HCT116 (cell line): ENCODE data around the gene ECEL1. TPM values are rescaled to one million over a fixed set of nuclear protein-coding genes. Genes with fewer than 3 reads are reported as not detected.

Source experiments
- ATAC-seq: fragments of 200-7000 bp; cut with Tn5 transposase; 2 replicates; pipeline ENCODE4 v1.9.1; 2020; ENCODE audit warnings: mild to moderate bottlenecking, moderate library complexity
- BruUV-seq: library from RNA; stranded (reverse); fragments of 400-500 nt; replicated peaks from 2 replicates; lab custom pipeline; 2021; lab: Mats Ljungman, UMichigan
- CTCF ChIA-PET: fragments of 300-600 bp; sonication (Branson Sonifier 250); formaldehyde crosslinking; loops from one replicate; lab custom pipeline; 2021; ENCODE audit warnings: antibody characterized with exemption; lab: Charles Lee
- POLR2A ChIA-PET: fragments of 300-600, 350-600 bp; sonication (Branson Sonifier 250); formaldehyde crosslinking; loops from one replicate; lab custom pipeline; 2021; ENCODE audit warnings: antibody characterized with exemption; lab: Charles Lee
- RAD21 ChIA-PET, 2 experiments: fragments of 300-600 bp; sonication (Branson Sonifier 250); formaldehyde crosslinking; loops; one replicate each; lab custom pipeline; 2023; ENCODE audit warnings: low total read pairs in 2 of 2; ENCODE audit not compliant: uncharacterized antibody in 2 of 2, unreplicated experiment in 2 of 2, low non-redundant PET in 1 of 2; lab: Charles Lee
- DNase-seq: peaks from one replicate; pipeline ENCODE4 v3.0.0-alpha.2; 2010; ENCODE audit warnings: low read depth, low spot score
- H2AFZ ChIP-seq: fragments of 200-600 bp; shearing (Covaris generic), sonication (generic); 2 replicates; pipeline ENCODE4 v1.6.1; 2017; ENCODE audit warnings: low read depth, mixed run types, mixed read lengths, antibody characterized with exemption, low read length; ENCODE audit not compliant: poor library complexity, severe bottlenecking
- H3K27ac ChIP-seq: 2 replicates; pipeline ENCODE4 v1.5.1; 2012; ENCODE audit warnings: low read depth, low read length
- H3K27me3 ChIP-seq: fragments of 200-600 bp; sonication (generic); 2 replicates; pipeline ENCODE4 v1.6.1; 2016; ENCODE audit warnings: mixed run types, low read length, mixed read lengths; ENCODE audit not compliant: insufficient read depth
- H3K36me3 ChIP-seq, 2 experiments: fragments of 200-500 bp in 1 of 2; fragments of 200-600 bp in 1 of 2; sonication (Bioruptor generic) in 1 of 2; sonication (generic) in 1 of 2; 2 replicates each; pipeline versions ENCODE4 v1.5.1 to v1.6.1; 2014 to 2016; ENCODE audit warnings: low read length in 2 of 2, inconsistent platforms in 1 of 2, mixed read lengths in 1 of 2, mixed run types in 1 of 2; ENCODE audit not compliant: insufficient read depth in 2 of 2, control insufficient read depth in 1 of 2
- H3K4me1 ChIP-seq, 2 experiments: fragments of 200-600 bp in 1 of 2; sonication (generic) in 1 of 2; 2 replicates each; pipeline versions ENCODE4 v1.5.1 to v1.6.1; 2012 to 2017; ENCODE audit warnings: low read length in 2 of 2, inconsistent platforms in 1 of 2, mild to moderate bottlenecking in 1 of 2, mixed read lengths in 1 of 2, mixed run types in 1 of 2, moderate library complexity in 1 of 2; ENCODE audit not compliant: insufficient read depth in 2 of 2, control insufficient read depth in 1 of 2
- H3K4me2 ChIP-seq: fragments of 200-600 bp; sonication (generic); 2 replicates; pipeline ENCODE4 v1.6.1; 2017; ENCODE audit warnings: mixed run types, low read length, mixed read lengths
- H3K4me3 ChIP-seq, 2 experiments: fragments of 200-600 bp in 1 of 2; sonication (generic) in 1 of 2; replicated peaks in 1 of 2; 2 replicates each; pipeline ENCODE4 v1.5.1; 2011 to 2016; ENCODE audit warnings: low read length in 2 of 2, control low read depth in 1 of 2, low read depth in 1 of 2, mild to moderate bottlenecking in 1 of 2, mixed read lengths in 1 of 2, mixed run types in 1 of 2
- H3K79me2 ChIP-seq: fragments of 200-600 bp; sonication (generic); 2 replicates; pipeline ENCODE4 v1.6.1; 2017; ENCODE audit warnings: mild to moderate bottlenecking, mixed run types, low read length, moderate library complexity, mixed read lengths; ENCODE audit not compliant: insufficient read depth
- H3K9ac ChIP-seq: fragments of 200-600 bp; sonication (generic); 2 replicates; pipeline ENCODE4 v1.6.1; 2016; ENCODE audit warnings: low read length, mixed read lengths
- H3K9me2 ChIP-seq: fragments of 200-600 bp; sonication (generic), shearing (Covaris generic); 2 replicates; pipeline ENCODE4 v1.6.1; 2017; ENCODE audit warnings: mixed run types, mild to moderate bottlenecking, moderate library complexity; ENCODE audit not compliant: insufficient read depth
- H3K9me3 ChIP-seq, 2 experiments: fragments of 200-500 bp in 1 of 2; fragments of 200-600 bp in 1 of 2; sonication (Bioruptor generic) in 1 of 2; sonication (generic) in 1 of 2; 2 replicates each; pipeline ENCODE4 v1.6.1; 2014 to 2017; ENCODE audit warnings: low read length in 2 of 2, mixed read lengths in 2 of 2, inconsistent platforms in 1 of 2, low read depth in 1 of 2, mild to moderate bottlenecking in 1 of 2, mixed run types in 1 of 2, moderate library complexity in 1 of 2; ENCODE audit not compliant: control insufficient read depth in 1 of 2, insufficient read depth in 1 of 2
- H4K20me1 ChIP-seq: fragments of 200-600 bp; sonication (generic), shearing (Covaris generic); 2 replicates; pipeline ENCODE4 v1.6.1; 2017; ENCODE audit warnings: mixed run types, mild to moderate bottlenecking, moderate library complexity; ENCODE audit not compliant: insufficient read depth
- ATF3 ChIP-seq: IDR thresholded peaks from 2 replicates; pipeline ENCODE4 v1.6.1; 2012
- CEBPB ChIP-seq: IDR thresholded peaks from 2 replicates; pipeline ENCODE4 v1.6.1; 2012; ENCODE audit warnings: low read depth
- EGR1 ChIP-seq: IDR thresholded peaks from 2 replicates; pipeline ENCODE4 v1.6.1; 2012; ENCODE audit warnings: low read depth
- ELF1 ChIP-seq: IDR thresholded peaks from 2 replicates; pipeline ENCODE4 v1.6.1; 2012; ENCODE audit warnings: low read depth, borderline replicate concordance
- JUND ChIP-seq: IDR thresholded peaks from 2 replicates; pipeline ENCODE4 v1.6.1; 2012
- TCF7L2 ChIP-seq: IDR thresholded peaks from 2 replicates; pipeline ENCODE4 v1.7.0; 2011; ENCODE audit warnings: borderline replicate concordance, inconsistent platforms; ENCODE audit not compliant: insufficient read depth, insufficient read length; ENCODE audit errors: extremely low read depth
- ZBTB33 ChIP-seq: IDR thresholded peaks from 2 replicates; pipeline ENCODE4 v1.6.1; 2011; ENCODE audit warnings: mild to moderate bottlenecking, low read length, moderate library complexity; ENCODE audit not compliant: insufficient replicate concordance; ENCODE audit errors: extremely low read depth
- ZNF274 ChIP-seq: fragments of 200-500 bp; sonication (Bioruptor generic); IDR thresholded peaks from 2 replicates; pipeline ENCODE4 v1.6.1; 2014; ENCODE audit warnings: mild to moderate bottlenecking, low read depth, low read length, inconsistent platforms
- intact Hi-C: fragments of 100-400 bp; cut with micrococcal nuclease; formaldehyde crosslinking; loops from 2 replicates; pipeline ENCODE4 v1.10.0; 2022
- total RNA-seq: library from RNA; stranded (reverse); gene quantifications from one replicate; pipeline ENCODE4 v1.2.1, GENCODE V29; 2021; ENCODE audit not compliant: unreplicated experiment

Gene ECEL1
- total RNA-seq, 1 experiment from 2014 or later, result not detected

- H3K4me1 ChIP-seq, result 0 out of 4 replicates have a peak, but pooled peaks cover 0 to 3% of the 10 kb centered on the region in 2 experiments
- RAD21 ChIA-PET, result no interaction called here
- no peaks in the 10 kb centered on the region for H3K27me3 ChIP-seq
- no peaks in the 10 kb centered on the region for H4K20me1 ChIP-seq
- POLR2A ChIA-PET, result no interaction called here
- peaks cover 0 to 8% of the 10 kb centered on the region in 2 experiments; a peak in 3 of 4 replicates for H3K9me3 ChIP-seq
- no peak overlapping the region for H3K4me3 ChIP-seq
- no peak overlapping the region for H2AFZ ChIP-seq
- BruUV-seq, result no TSS peak
- no peak overlapping the region for H3K27ac ChIP-seq
- no peak overlapping the region for H3K9ac ChIP-seq
- no peak overlapping the region for H3K4me2 ChIP-seq
- TF ChIP-seq ZNF274 (no peak), CEBPB (no peak), TCF7L2 (no peak), ZBTB33 (no peak), EGR1 (no peak), ELF1 (no peak), JUND (no peak), ATF3 (no peak)
- CTCF ChIA-PET, result no interaction called here
- intact Hi-C loops, result no loop called here
- ATAC-seq (no peak), DNase-seq (no peak)
- no peaks in the 10 kb centered on the region for H3K9me2 ChIP-seq
- no peaks in the 10 kb centered on the region for H3K79me2 ChIP-seq
- H3K36me3 ChIP-seq, result no peaks in the 10 kb centered on the region
These were observed 47.5 kb upstream of the ECEL1 start for GRCh38 chr2:232534940-232535651.
